Osteoblast (primary cell): Measurements from ENCODE around the gene RPS27. TPM values are rescaled to one million over a fixed set of nuclear protein-coding genes. Genes with fewer than 3 reads are reported as not detected.

Experiments used
- DNase-seq: peaks from one replicate; pipeline ENCODE4 v3.0.0; 2011; ENCODE audit warnings: low spot score, mixed read lengths; ENCODE audit not compliant: insufficient read length; ENCODE audit errors: missing footprints
- H2AFZ ChIP-seq: 2 replicates; pipeline ENCODE4 v1.6.0; 2011; ENCODE audit warnings: mild to moderate bottlenecking, low read length
- H3K27ac ChIP-seq: 2 replicates; pipeline ENCODE4 v1.5.1; 2011; ENCODE audit warnings: mild to moderate bottlenecking, low read depth, low read length, moderate library complexity
- H3K27me3 ChIP-seq: 2 replicates; pipeline ENCODE4 v1.6.0; 2012; ENCODE audit warnings: mild to moderate bottlenecking, control low read depth, inconsistent platforms, low read length, moderate library complexity; ENCODE audit not compliant: insufficient read depth
- H3K36me3 ChIP-seq: 2 replicates; pipeline ENCODE4 v1.5.1; 2011; ENCODE audit warnings: mild to moderate bottlenecking, low read length, control low read depth, moderate library complexity; ENCODE audit not compliant: insufficient read depth
- H3K4me1 ChIP-seq: 2 replicates; pipeline ENCODE4 v1.5.1; 2011; ENCODE audit warnings: mild to moderate bottlenecking, low read length, control low read depth, moderate library complexity; ENCODE audit not compliant: insufficient read depth
- H3K4me2 ChIP-seq: 2 replicates; pipeline ENCODE4 v1.6.0; 2011; ENCODE audit warnings: mild to moderate bottlenecking, low read length; ENCODE audit not compliant: insufficient read depth
- H3K4me3 ChIP-seq: fragments of 200-600 bp; sonication (generic); 3 replicates; pipeline ENCODE4 v1.5.1; 2012; ENCODE audit warnings: mild to moderate bottlenecking, low read length, inconsistent platforms; ENCODE audit not compliant: insufficient read depth
- H3K79me2 ChIP-seq: 2 replicates; pipeline ENCODE4 v1.6.0; 2012; ENCODE audit warnings: mild to moderate bottlenecking, low read length, control low read depth, inconsistent platforms; ENCODE audit not compliant: insufficient read depth
- H3K9me3 ChIP-seq: 2 replicates; pipeline ENCODE4 v1.5.1; 2011; ENCODE audit warnings: low read depth, low read length, control low read depth
- H4K20me1 ChIP-seq: 2 replicates; pipeline ENCODE4 v1.6.0; 2012; ENCODE audit warnings: mild to moderate bottlenecking, low read length, control low read depth; ENCODE audit not compliant: insufficient read depth
- total RNA-seq: library from RNA; depleted of rRNA; stranded (reverse); fragments of >200 nt; gene quantifications from 2 replicates; pipeline ENCODE4 v1.2.3, GENCODE V29; 2012
- TF ChIP-seq, protein P1 (sequence below): IDR thresholded peaks from 2 replicates; pipeline ENCODE4 v1.5.1; 2011; ENCODE audit warnings: mild to moderate bottlenecking, low read depth, low read length, moderate library complexity; ENCODE audit errors: extremely low read depth

The RPS27 gene
- total RNA-seq, 1 donor: 1,441 TPM

DNA sequence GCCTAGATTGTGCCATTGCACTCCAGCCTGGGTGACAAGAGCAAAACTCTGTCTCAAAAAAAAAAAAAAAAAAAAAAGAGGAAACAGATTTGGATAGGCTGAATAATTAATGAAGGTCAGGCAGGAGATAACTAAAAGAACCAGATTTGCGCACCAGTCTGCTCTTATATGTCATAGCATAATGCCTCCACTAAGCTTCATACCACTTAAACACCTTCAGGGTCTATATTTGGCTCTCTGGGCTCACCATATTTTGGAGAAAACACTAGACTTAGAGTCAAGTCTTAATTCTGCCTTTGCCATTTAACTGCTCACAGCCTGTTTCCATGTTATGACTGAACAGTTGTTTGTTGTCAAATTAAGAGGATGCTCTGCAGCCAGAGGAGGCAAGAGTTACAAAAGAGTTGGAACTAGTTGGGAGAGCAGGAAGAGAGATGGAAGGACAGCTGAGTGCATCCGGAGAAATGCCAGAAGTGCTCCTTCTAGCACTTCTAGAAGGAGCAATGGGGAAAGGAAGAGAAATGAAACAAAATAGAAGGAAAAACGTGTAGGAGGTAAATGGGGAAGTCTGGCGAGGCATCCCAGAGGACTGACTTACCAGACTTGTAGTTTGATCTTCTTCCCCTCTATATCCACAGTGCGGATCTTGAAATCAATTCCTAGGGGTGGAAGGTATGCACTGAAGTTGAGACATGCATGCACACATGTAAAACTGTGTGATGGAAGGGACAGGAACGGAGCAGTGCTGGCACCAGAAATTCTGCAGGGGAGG, 6.3 kb upstream of the RPS27 start:
- Histone ChIP-seq H3K9me3 (no peaks in the 10 kb centered on the region), H3K4me1 (peaks cover 22% of the 10 kb centered on the region), H3K79me2 (peaks cover 28% of the 10 kb centered on the region), H2AFZ (no peak overlapping the region), H3K36me3 (peaks cover 41% of the 10 kb centered on the region), H3K4me2 (peak overlapping the region; percentile 99), H3K4me3 (peak overlapping the region; percentile 90), H4K20me1 (peaks cover 9% of the 10 kb centered on the region), H3K27me3 (no peaks in the 10 kb centered on the region), H3K27ac (no peak overlapping the region)
- DNase-seq: no peak
- TF ChIP-seq, protein P1, sequence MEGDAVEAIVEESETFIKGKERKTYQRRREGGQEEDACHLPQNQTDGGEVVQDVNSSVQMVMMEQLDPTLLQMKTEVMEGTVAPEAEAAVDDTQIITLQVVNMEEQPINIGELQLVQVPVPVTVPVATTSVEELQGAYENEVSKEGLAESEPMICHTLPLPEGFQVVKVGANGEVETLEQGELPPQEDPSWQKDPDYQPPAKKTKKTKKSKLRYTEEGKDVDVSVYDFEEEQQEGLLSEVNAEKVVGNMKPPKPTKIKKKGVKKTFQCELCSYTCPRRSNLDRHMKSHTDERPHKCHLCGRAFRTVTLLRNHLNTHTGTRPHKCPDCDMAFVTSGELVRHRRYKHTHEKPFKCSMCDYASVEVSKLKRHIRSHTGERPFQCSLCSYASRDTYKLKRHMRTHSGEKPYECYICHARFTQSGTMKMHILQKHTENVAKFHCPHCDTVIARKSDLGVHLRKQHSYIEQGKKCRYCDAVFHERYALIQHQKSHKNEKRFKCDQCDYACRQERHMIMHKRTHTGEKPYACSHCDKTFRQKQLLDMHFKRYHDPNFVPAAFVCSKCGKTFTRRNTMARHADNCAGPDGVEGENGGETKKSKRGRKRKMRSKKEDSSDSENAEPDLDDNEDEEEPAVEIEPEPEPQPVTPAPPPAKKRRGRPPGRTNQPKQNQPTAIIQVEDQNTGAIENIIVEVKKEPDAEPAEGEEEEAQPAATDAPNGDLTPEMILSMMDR: no peak

DNA sequence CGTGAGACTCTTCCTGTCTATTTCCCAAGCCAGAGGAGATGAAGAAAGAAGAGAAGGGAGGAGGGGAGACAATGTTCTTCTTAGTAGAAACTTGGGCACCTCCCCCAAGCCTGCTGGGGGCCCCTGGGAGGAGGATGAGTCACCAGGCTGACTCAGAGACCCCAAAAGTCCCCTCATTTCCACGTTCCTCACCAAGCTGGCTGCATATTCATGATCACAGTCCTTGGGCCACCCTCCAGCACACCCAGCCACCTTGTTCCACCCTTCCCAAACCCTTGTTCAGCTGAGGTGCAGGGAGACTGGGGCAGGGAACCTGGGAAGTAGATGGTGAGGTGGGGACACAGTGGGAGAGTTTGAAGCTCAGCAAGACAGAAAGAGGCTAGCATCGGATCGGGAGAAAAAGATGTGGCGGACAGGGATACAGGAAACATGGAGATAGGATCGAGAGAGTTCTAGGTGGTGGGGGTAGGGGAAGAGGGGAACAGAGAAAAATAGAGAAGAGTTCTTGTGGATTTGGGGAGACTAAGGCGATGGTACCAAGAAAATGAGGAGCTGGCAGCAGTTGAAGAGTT, 5.1 kb upstream of the RPS27 start:
- Histone ChIP-seq H3K4me3 (peak overlapping the region; percentile 90), H4K20me1 (peaks cover 9% of the 10 kb centered on the region), H3K4me2 (peak overlapping the region; percentile 99), H3K36me3 (peaks cover 34% of the 10 kb centered on the region), H3K27ac (peak overlapping the region; percentile 82), H3K9me3 (no peaks in the 10 kb centered on the region), H3K27me3 (no peaks in the 10 kb centered on the region), H3K79me2 (peaks cover 28% of the 10 kb centered on the region), H3K4me1 (peaks cover 22% of the 10 kb centered on the region), H2AFZ (peak overlapping the region; percentile 81)
- TF ChIP-seq, protein P1: no peak
- peak; percentile 89 for DNase-seq

- no peaks in the 10 kb centered on the region for H3K27me3 ChIP-seq
- DNase-seq: peak; percentile 96
- TF ChIP-seq, protein P1: no peak
Measured at GRCh38 chr1:153985941-153986761, 4.4 kb upstream of the RPS27 start, which contains the start of gene RAB13. Gene RAB13, minus strand, starts transcription at chr1:153986339. Its CDS starts 103 bp downstream, at chr1:153986236.

DNA sequence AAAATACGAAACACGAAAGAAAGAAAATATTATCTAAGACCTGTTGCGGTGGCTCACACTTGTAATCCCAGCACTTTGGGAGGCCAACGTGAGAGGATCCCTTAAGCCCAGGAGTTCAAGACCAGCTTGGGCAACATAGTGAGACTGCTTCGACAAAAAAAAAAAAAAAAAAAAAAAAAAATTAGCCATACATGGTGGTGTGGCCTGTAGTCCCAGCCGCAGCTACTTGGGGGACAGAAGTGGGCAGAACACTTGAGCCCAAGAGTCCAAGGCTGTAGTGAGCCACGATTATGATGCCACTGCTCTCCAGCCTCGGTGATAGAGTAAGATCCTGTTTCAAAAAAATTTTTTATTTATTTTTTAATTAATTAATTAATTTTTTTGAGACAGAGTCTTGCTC, 2.9 kb upstream of the RPS27 start:
- Histone ChIP-seq H3K4me3 (no peak overlapping the region), H2AFZ (no peak overlapping the region), H3K79me2 (peaks cover 44% of the 10 kb centered on the region), H3K27ac (no peak overlapping the region), H3K4me1 (peaks cover 33% of the 10 kb centered on the region), H3K36me3 (peaks cover 26% of the 10 kb centered on the region), H3K4me2 (no peak overlapping the region), H4K20me1 (peaks cover 17% of the 10 kb centered on the region), H3K9me3 (no peaks in the 10 kb centered on the region), H3K27me3 (no peaks in the 10 kb centered on the region)
- DNase-seq: no peak
- TF ChIP-seq, protein P1: no peak

More at GRCh38 chr1:153985941-153986761, 4.4 kb upstream of the RPS27 start, which contains the start of gene RAB13:
- peak within 1 kb of the TSS; percentile 90 for H2AFZ ChIP-seq
- H3K79me2 ChIP-seq: peaks cover 35% of the 10 kb centered on the region
- H3K4me2 ChIP-seq: peak within 1 kb of the TSS; percentile 99
- peaks cover 22% of the 10 kb centered on the region for H3K4me1 ChIP-seq
- H4K20me1 ChIP-seq: peaks cover 9% of the 10 kb centered on the region
- peak within 1 kb of the TSS; percentile 90 for H3K4me3 ChIP-seq
- H3K9me3 ChIP-seq: no peaks in the 10 kb centered on the region
- peaks cover 27% of the 10 kb centered on the region for H3K36me3 ChIP-seq
- H3K27ac ChIP-seq: peak within 1 kb of the TSS; percentile 82
